GM19452 (cell line): ENCODE data around the gene CDKL5.

ENCODE experiments used
- ATAC-seq: cut with Tn5 transposase; IDR thresholded peaks from one replicate; pipeline ENCODE4 v1.9.1; 2021; ENCODE audit not compliant: unreplicated experiment

CDKL5 gene

GRCh38 chrX:18455384-18455783 lies 30.0 kb downstream of the CDKL5 start:
- ATAC-seq, result no peak

GRCh38 chrX:18457000-18457399 lies 31.6 kb downstream of the CDKL5 start:
- ATAC-seq, result no peak

DNA sequence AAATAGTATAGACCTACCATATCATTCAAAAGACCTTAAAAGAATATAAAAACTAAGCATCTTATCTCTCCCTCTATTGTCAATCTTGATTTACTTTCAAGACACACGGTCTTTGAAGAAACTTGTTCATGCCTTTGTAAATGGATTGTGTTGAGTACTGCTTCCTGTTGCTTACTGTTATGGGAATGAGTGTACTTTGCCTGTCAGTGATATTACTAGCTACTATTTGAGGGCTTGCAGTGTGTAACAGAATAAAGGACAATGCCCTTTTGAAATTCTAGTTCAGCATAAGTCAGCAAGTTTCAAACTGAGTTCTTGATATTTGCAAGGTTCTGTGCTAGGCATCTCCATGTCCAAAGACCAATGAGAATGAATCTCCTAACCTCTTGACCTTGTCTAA lies 36.0 kb downstream of the CDKL5 start:
- no peak for ATAC-seq

- ATAC-seq, result no peak
Measured at GRCh38 chrX:18464499-18464898, 39.1 kb downstream of the CDKL5 start.

DNA sequence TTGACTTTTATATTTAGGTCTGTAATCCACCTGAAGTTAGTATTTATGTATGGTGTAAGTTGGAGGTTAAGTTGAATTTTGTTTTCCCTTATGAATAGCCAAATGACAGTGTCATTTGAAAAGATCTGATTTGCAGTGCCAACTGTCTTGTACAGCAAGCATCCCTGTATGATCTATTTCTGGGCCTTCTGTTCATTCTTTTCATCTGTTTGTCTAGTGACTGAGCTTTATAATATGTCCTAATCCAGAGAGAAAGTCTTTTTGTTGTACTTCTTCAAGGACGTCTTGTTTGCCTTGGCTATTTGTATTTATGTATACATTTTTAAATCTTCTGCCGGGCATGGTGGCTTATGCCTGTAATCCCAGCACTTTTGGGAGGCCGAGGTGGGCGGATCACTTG lies 39.6 kb downstream of the CDKL5 start:
- no peak for ATAC-seq

GRCh38 chrX:18468599-18468998 lies 43.2 kb downstream of the CDKL5 start:
- ATAC-seq, result no peak

DNA sequence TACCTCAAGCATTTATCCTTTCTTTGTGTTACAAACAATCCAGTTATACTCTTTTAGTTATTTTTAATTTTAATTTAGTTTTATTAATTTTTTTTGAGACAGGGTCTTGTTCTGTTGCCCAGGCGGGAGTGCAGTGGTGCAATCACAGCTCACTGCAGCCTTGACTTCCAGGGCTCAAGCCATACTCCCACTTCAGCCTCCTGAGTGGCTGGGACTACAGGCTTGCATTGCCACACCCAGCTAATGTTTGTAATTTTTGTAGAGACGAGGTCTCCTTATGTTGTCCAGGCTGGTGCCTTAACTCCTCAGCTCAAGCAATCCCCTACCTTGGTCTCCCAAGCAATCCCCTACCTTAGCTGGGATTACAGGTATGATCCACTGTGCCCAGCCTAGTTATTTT lies 45.9 kb downstream of the CDKL5 start:
- no peak for ATAC-seq

GRCh38 chrX:18490806-18491555 lies 65.6 kb downstream of the CDKL5 start:
- ATAC-seq, result no peak

GRCh38 chrX:18491587-18492340 lies 66.4 kb downstream of the CDKL5 start:
- ATAC-seq, result no peak

- ATAC-seq, result no peak
Measured at GRCh38 chrX:18534949-18535348, 109.5 kb downstream of the CDKL5 start.

GRCh38 chrX:18537068-18537467 lies 111.7 kb downstream of the CDKL5 start:
- ATAC-seq, result no peak

- no peak for ATAC-seq
Measured at GRCh38 chrX:18537524-18537923, 112.1 kb downstream of the CDKL5 start.

GRCh38 chrX:18542131-18542530 lies 116.7 kb downstream of the CDKL5 start:
- ATAC-seq, result no peak

DNA sequence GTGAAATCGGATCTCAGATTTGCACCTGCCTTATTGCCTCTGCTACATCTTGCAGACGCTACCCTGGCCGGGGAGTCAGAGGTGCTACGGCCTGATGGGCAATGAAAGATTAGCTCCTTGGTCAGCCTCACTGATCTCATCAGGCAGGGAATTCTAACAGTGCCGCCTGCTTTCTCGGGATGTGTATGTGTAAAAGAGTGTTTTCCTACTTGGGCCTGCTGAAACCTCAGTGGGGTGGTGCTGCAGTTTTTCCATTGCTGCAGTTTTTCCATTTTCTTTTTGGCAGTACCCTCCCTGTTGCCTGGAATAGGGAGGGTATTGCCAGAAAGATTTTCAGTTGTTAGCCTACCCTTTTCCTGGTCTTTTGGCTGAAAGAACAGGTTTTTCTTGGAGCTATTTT lies 117.5 kb downstream of the CDKL5 start:
- ATAC-seq, result no peak

DNA sequence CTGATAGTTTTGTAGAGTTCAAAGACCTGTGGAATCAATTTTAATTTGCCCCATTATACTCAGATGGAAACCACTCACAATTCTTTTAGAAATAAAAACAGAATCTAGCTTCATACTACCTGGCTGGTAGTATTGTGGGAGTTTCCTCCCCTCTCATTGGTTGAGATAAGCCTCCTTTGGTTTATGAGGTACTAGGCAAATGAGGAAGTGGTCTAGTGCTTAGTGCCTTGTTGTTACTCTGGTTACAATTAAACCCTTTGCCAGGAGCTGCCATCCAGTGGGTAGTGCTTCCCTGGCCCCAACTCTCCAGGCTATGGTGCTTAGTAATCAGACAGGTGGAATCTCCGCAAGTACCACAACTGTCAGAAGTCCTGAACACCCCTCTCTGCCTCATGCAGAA lies 118.3 kb downstream of the CDKL5 start:
- ATAC-seq, result no peak

DNA sequence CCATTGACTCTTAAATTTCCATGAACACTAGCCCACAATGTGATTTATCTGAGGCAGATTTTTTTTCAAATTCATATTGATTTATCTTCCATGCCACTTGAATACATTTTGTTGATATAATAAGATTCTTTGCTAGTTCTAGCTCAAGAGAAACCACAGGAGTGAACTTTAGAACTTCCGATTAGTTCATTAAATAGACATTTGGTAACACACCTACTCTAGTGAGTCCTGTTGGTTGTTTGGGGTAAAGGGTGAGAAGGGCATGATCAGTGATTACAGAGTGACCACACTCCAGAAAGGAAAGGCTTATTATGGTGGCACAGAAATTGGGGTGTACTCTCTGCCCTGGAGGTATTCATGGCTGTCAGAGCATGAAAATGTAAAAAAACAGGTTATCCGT lies 120.4 kb downstream of the CDKL5 start:
- no peak for ATAC-seq

DNA sequence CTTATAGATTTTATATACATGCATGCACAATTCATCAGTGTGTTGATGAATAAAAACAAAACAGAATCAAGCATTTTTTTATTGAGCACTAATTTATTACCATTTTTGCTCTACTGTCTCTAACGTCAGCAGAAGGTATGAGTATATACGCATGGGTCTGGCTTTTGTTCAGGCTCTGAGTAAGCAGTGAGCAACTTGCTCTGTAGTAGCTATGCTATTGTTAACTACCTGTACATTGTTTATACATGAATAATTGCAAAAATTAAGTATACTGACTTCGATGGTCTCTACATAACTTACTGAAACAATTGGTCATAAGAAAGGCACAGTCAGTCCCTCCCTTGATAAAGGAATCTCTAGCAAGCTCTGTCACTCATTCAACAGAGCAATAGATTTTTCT lies 123.6 kb downstream of the CDKL5 start:
- ATAC-seq, result no peak

GRCh38 chrX:18549643-18550042 lies 124.2 kb downstream of the CDKL5 start:
- no peak for ATAC-seq

- ATAC-seq, result no peak
Measured at GRCh38 chrX:18557879-18558278, 132.5 kb downstream of the CDKL5 start.

DNA sequence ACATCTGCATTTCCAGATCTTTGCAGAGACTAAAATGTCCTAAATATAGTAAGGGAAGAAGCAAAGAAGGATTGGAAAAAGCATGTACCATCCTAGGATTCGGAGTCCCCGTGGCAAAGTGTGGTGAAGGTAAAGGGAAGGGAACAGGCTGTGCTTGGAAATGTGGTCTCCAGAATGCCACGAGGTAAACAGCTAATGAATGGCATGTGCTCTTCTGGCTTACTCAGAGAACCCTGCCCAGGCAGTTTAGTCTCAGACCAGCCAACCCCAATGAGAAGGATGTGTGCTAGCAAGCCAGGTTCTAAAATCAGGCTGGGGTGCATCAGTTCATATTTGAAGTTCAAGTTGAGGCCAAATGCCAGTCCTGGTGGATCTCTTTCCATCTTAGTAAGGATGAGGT lies 133.4 kb downstream of the CDKL5 start:
- no peak for ATAC-seq

- no peak for ATAC-seq
Measured at GRCh38 chrX:18561020-18561419, 135.6 kb downstream of the CDKL5 start.

DNA sequence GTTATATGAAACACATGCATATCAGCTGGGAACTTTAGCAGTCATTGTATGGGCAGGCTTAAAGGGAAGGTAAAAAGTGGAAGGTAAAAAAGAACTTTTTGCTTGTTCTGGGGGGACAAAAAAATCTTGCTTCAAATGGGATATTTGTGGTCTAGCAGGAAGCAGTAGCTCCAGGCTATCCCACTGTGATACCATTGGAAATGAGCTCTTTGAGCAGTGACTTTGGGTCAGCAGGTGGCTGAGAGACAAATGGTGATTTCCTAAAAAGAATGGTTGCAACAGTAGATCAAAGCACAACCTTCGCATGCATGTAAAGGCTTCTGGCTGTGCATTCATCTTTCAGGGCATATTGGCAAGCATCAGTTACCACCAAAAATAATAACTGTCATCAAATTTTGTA lies 140.3 kb downstream of the CDKL5 start:
- ATAC-seq, result no peak

DNA sequence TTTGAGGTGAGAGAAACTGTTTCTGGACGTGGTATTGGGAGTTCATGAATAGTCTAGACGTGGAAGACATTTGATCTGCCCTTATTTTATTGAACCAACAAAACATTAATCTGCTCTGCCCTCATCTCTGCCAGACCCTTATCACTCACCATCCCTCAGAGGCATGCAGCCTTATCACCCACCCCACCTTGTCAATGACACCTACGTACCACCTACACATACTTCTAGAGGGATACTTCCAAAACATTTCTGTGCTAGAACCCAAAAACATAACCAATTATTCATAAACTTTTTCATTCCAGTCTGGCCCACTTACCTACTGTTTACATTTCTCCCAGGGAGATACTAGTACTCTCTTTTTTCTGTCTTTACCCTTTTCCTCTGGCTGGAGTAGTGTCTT lies 141.3 kb downstream of the CDKL5 start:
- ATAC-seq, result no peak
